Dendritic cell treated with granulocyte-macrophage colony-stimulating factor and Interleukin-4, amounts not matched to agents 40 ng/mL and 50 ng/mL, for 4 days (primary cell): ENCODE results near the gene SLC34A1.

ENCODE experiments used
- H3K27ac Mint-ChIP-seq: one replicate; pipeline ENCODE4 v1.8.0; 2022; ENCODE audit warnings: mild to moderate bottlenecking, mixed read lengths
- H3K27me3 Mint-ChIP-seq: one replicate; pipeline ENCODE4 v1.8.0; 2022; ENCODE audit warnings: mild to moderate bottlenecking, mixed read lengths
- H3K36me3 Mint-ChIP-seq: one replicate; pipeline ENCODE4 v1.8.0; 2022; ENCODE audit warnings: low read depth, mixed read lengths
- H3K4me1 Mint-ChIP-seq: one replicate; pipeline ENCODE4 v1.8.0; 2022; ENCODE audit warnings: low read depth, mixed read lengths
- H3K4me3 Mint-ChIP-seq: one replicate; pipeline ENCODE4 v1.8.0; 2022; ENCODE audit warnings: mild to moderate bottlenecking, moderate library complexity, mixed read lengths
- H3K9me3 Mint-ChIP-seq: one replicate; pipeline ENCODE4 v1.8.0; 2022; ENCODE audit warnings: mixed read lengths
- intact Hi-C: fragments of 100-400 bp; cut with micrococcal nuclease; formaldehyde crosslinking; loops from one replicate; pipeline ENCODE4 v1.15.0; 2022

Gene SLC34A1

DNA sequence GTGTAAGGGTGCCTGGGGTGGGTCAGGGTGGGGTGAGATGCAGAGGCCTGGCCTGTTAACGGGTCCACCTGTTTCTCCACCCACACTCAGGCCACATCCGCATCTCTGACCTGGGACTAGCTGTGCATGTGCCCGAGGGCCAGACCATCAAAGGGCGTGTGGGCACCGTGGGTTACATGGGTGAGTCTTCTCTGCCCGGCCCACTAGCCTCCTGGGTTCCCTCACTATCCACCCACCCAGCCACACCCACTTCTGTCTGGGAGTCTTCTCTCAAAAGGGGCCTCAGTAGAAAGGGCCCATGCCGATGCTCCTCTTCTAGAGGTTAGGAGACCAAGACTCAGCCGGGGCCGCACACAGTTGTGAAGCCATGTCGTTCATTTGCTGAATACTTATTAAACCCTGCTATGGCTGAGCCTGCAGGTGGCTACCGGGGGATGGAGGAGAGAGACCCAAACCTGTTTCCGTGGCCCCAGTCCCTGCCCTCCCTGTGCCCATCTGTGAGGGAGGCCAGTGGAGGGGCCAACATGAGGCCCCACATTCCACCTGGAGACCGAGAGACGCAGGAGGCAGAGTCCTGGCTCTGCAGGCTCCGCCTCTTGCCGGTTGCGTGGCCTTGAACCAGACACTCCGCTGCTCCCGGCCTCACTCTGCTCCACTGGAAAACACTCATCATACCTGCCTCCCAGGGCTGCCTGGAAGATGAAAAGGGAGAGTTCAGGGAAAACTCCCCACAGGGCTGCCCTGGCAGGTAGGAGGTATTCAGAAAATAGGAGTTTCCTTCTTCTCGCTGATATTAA, 50.9 kb downstream of the SLC34A1 start:
- peaks cover 54% of the 10 kb centered on the region for H3K4me1 Mint-ChIP-seq
- intact Hi-C loops, result no loop called here
- no peaks in the 10 kb centered on the region for H3K9me3 Mint-ChIP-seq
- peaks cover 100% of the 10 kb centered on the region for H3K36me3 Mint-ChIP-seq
- no peak overlapping the region for H3K27ac Mint-ChIP-seq
- H3K4me3 Mint-ChIP-seq, result no peak overlapping the region
- H3K27me3 Mint-ChIP-seq, result no peaks in the 10 kb centered on the region

DNA sequence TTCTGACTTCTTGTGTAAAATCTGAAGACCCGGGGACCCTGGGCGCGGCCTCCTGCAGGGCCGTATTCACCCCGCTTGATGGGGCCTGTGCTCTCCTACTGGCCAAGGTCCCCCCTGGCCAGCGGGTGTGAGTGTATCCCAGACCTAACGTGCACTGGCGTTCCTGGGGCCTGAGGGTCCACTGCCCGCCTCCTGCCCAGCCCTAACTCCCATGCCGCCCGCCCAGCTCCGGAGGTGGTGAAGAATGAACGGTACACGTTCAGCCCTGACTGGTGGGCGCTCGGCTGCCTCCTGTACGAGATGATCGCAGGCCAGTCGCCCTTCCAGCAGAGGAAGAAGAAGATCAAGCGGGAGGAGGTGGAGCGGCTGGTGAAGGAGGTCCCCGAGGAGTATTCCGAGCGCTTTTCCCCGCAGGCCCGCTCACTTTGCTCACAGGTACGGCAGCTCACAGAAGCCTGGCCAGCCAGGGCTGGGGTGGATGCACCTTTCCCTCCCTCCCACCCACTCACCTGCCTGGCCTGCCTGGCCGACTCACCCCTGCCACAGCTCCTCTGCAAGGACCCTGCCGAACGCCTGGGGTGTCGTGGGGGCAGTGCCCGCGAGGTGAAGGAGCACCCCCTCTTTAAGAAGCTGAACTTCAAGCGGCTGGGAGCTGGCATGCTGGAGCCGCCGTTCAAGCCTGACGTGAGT, 51.8 kb downstream of the SLC34A1 start:
- Mint-ChIP-seq H3K9me3 (no peaks in the 10 kb centered on the region), H3K27me3 (no peaks in the 10 kb centered on the region), H3K4me3 (no peak overlapping the region), H3K36me3 (peaks cover 100% of the 10 kb centered on the region), H3K27ac (no peak overlapping the region), H3K4me1 (peaks cover 45% of the 10 kb centered on the region)
- intact Hi-C loops, result no loop called here

DNA sequence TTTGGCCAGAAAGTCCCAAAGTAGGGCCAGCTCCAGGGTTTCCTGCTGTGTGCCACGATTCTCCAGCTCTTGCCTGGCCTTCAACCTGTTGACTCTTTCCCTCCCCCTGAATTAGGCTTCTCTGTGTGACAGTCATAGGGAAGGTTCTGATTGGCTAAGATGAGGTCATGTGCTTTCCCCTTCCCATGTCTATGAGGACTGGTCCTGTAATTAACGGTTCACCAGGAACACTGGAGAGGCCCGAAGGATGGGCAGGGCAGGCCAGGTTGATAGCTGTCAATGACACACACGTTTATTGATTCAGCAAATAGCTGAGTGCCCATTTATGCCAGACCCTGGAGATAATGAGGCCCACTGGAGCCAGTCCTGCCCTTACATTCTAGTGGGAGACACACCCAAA, 53.4 kb downstream of the SLC34A1 start:
- peaks cover 38% of the 10 kb centered on the region for H3K4me1 Mint-ChIP-seq
- H3K27ac Mint-ChIP-seq, result no peak overlapping the region
- no peaks in the 10 kb centered on the region for H3K9me3 Mint-ChIP-seq
- H3K27me3 Mint-ChIP-seq, result no peaks in the 10 kb centered on the region
- H3K4me3 Mint-ChIP-seq, result no peak overlapping the region
- intact Hi-C loops, result no loop called here
- H3K36me3 Mint-ChIP-seq, result peaks cover 100% of the 10 kb centered on the region

DNA sequence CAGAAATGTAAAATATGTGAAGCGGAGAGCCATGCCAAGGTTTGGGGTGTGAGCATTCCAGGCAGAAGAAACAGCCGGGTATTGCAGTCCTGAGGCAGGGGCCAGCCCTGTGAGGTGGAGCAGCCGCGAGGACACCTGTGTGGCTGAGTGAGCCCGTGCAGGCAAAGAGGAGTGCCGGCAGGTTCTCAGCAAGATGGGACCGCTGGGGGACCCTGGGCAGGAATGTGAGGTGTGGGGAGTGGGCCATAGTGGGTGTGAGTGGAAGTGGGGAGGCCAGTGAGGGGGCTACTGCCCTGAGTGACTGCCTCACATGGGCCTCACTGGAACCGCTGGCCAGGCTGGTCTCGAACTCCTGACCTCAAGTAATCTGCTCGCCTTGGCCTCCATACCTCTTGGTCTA, 54.2 kb downstream of the SLC34A1 start:
- Mint-ChIP-seq H3K4me3 (no peak overlapping the region), H3K27ac (no peak overlapping the region), H3K9me3 (no peaks in the 10 kb centered on the region), H3K4me1 (peaks cover 39% of the 10 kb centered on the region), H3K27me3 (no peaks in the 10 kb centered on the region), H3K36me3 (peaks cover 100% of the 10 kb centered on the region)
- intact Hi-C loops, result no loop called here

DNA sequence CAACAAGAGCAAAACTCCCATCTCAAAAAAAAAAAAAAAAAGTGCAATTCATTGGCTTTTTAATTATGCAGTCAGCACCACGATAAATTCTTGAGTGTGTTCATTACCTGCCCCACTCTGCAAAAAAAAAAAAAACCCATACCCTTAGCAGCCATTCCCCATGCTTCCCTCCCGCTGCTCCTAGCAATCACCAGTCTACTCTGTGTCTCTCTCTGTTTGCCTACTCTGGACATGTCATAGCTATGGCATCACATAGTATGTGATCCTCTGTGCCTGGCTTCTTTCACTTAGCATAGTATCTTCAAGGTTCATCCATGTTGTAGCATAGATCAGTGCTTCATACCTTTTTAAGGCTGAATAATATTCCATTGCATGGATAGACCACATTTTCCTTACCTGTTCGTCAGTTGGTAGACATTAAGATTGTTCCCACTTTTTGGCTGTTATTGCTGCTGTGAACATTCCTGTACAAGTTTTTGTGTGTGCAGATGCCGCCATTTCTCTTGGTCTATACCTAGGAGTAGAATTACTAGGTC, 55.4 kb downstream of the SLC34A1 start:
- intact Hi-C loops, result no loop called here
- H3K36me3 Mint-ChIP-seq, result peaks cover 95% of the 10 kb centered on the region

DNA sequence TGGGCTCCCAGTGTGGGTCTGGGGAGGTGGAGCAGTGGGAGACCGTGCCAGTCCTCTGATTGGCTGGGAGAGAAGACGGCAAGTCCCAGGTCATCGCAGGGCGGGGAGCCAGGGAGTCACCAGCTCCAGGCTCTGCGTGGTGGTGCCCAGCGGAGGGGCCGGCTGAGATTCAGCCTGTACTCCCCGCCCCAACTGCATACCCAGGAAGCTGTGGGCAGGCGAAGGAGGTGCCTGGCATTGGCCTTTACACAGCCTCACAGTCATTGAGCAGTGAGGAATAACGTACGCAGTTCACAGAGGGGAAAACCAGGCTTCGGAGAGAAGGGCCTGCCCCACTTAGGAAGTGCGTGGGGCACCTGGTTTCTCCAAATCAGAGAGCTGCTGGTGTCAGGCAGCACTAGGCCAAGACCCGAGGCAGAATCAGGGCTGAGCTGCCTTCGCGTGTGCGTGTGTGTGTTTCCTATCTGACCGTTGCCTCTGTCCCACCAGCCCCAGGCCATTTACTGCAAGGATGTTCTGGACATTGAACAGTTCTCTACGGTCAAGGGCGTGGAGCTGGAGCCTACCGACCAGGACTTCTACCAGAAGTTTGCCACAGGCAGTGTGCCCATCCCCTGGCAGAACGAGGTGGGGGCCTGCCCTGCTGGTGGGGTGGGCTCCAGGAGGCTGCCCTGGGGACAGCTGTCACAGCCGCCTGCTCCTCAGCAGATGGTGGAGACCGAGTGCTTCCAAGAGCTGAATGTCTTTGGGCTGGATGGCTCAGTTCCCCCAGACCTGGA, 56.2 kb downstream of the SLC34A1 start:
- Mint-ChIP-seq H3K4me1 (peaks cover 51% of the 10 kb centered on the region), H3K27ac (no peak overlapping the region), H3K9me3 (no peaks in the 10 kb centered on the region), H3K36me3 (peaks cover 86% of the 10 kb centered on the region), H3K4me3 (no peak overlapping the region), H3K27me3 (peaks cover 3% of the 10 kb centered on the region)
- intact Hi-C loops, result no loop called here

More for the DNA sequence above, 55.4 kb downstream of the SLC34A1 start:
- H3K4me1 Mint-ChIP-seq, result peaks cover 42% of the 10 kb centered on the region
- no peaks in the 10 kb centered on the region for H3K27me3 Mint-ChIP-seq
- no peak overlapping the region for H3K27ac Mint-ChIP-seq
- H3K9me3 Mint-ChIP-seq, result no peaks in the 10 kb centered on the region
- no peak overlapping the region for H3K4me3 Mint-ChIP-seq

DNA sequence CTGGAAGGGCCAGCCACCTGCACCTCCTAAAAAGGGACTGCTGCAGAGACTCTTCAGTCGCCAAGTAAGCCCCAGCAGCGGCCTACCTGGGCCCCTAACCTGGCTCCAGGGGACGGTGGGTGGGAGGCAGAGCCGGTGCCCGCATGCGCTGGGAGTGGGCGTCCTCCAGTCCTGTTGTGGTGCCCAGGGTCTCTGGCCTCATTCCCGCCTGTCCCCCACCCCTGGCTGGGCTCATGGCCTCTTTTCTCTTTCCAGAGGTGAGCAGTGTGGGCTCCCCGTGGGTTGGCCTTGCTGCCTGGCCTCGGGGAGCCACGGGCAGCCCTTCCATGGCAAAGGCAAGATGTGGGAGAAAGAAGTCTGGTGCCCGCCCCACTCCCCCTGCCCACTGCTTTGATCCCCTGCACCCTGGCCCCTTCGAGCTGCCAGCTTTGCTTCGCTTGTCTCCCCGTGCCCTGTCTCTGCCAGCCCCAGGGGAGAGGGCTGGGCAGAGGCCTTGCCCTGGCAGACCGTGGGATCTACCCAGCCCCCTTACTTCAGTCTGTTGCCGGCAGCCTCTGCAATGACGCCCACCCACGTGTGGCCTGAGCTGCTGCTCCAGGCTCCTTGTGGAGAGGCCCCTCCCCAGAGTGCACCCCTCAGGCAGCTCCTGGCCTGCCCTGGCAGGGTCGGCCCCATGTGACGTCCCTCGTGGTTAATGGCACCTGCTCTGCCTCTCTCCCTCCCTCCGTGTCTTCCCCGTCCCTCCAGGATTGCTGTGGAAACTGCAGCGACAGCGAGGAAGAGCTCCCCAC, 57.0 kb downstream of the SLC34A1 start:
- Mint-ChIP-seq H3K4me1 (peaks cover 58% of the 10 kb centered on the region), H3K4me3 (no peak overlapping the region), H3K36me3 (peaks cover 79% of the 10 kb centered on the region), H3K27ac (no peak overlapping the region), H3K27me3 (peaks cover 10% of the 10 kb centered on the region), H3K9me3 (no peaks in the 10 kb centered on the region)
- intact Hi-C loops, result no loop called here

DNA sequence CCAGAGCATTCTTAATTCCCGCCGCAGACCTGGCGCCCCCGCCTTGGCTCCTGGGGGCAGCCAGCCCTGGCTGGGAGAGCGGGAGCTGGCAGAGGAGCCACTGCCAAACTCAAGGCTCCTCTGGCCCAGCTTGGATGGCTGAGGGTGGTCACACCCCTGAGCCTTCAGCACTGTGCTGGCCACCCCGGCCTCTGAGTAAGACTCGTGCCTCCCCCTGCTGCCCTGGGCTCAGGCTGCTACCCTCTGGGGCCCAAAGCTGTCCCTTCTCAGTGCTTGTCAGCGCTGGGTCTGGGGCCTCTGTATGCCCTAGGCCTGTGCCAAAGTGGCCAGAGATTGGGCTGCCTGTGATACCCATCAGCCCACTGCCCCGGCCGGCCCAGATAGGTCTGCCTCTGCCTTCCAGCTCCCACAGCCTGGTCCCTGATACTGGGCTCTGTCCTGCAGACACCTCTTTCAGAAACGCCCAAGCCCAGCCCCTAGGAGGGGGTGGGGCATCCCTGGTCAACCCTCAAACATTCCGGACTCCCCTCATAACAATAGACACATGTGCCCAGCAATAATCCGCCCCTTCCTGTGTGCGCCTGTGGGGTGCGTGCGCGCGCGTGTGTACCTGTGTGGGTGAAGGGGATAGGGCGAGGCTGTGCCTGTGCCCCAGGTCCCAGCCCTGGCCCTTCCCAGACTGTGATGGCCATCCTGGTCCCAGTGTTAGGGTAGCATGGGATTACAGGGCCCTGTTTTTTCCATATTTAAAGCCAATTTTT, 58.0 kb downstream of the SLC34A1 start:
- H3K4me1 Mint-ChIP-seq, result peaks cover 53% of the 10 kb centered on the region
- H3K4me3 Mint-ChIP-seq, result no peak overlapping the region

DNA sequence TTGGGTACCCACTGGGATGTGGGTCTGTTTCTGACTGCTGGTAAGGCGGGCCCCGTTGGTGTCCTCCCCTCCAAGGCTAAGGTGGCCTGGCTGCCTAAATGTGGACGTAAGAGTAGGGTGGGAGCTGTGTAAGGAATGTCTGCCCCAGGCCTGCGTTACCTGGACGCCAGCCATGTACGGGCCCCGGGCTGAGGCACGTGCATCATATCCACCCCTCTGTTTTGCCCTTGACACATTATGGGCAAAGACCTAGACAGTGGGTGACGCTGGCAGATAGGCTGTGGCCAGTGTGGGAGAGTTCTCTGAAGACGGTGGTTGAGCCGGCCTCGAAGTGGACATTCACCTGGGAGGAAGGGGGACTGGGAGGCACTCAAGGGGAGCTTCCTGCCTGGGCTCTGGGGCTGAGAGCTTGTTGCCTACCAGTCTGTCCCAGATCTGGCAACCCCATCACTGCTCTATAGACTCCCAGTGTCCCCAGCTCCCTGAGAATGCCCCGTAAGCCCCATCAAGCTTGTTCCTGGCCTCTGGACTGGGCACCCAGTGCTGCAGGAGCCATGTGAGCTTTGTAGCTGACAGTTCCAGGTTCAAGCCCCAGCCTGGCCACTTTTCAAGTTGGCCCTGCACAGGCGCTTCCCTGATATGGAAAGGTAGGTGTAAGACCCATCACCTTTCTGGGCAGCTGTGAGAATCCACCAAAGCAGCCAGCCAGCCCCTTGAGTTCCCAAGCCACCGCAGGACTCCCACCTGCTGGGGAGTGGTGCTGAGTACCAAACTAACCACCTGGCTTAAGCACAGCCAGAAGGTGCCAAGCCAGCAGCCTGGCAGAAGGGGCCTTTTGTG, 59.1 kb downstream of the SLC34A1 start:
- intact Hi-C loops, result no loop called here
- Mint-ChIP-seq H3K36me3 (peaks cover 57% of the 10 kb centered on the region), H3K27me3 (peaks cover 21% of the 10 kb centered on the region), H3K27ac (no peak overlapping the region), H3K9me3 (no peaks in the 10 kb centered on the region), H3K4me1 (peaks cover 60% of the 10 kb centered on the region), H3K4me3 (no peak overlapping the region)

More for the DNA sequence above, 58.0 kb downstream of the SLC34A1 start:
- Mint-ChIP-seq H3K36me3 (peaks cover 68% of the 10 kb centered on the region), H3K9me3 (no peaks in the 10 kb centered on the region), H3K27me3 (peaks cover 12% of the 10 kb centered on the region), H3K27ac (no peak overlapping the region)
- intact Hi-C loops, result no loop called here

DNA sequence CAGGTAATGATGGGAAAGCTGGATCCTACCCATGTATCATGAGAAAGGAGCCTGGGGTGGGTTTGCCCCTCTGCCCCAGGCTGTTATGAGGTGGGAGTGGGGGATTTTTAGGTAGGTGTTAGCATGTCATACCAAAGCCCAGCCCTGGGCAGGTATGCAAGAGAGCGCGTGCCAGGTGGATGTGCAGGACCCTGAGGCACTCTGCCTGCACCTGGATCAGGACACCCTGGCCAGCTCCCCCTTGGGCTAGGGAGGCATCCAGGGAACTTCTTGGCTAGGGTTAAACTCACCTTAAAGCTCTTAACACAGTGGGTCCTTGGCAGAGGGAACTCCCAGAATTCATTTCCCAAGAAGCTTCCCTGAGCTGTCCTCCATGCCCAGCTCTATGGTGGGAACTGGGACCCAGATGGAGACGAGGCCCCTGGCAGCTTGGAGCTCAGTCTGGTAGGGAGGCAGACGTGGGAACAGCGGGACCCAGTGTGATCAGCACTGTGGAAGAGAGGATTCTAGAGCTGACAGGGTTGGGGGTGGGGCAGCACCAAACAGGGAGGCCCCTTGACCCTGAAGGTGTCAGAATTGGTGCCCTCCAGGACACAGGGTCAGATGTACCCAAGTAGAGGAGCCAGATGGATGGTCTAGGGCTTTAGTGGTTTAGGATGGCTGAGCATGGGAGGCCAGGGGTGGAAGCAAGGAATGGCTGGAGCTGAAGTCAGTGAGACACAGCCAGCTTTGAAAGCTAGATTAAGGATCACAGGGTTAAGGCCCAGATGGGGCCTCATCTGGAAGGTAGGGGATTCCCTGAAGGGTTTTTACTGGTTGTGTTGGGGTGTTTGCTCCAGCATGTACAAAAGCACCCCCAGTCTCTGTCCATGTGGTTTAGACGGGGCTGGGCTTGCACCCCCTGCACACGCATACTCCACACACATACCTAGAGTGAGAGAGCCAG, 60.1 kb downstream of the SLC34A1 start:
- intact Hi-C loops, result no loop called here
- Mint-ChIP-seq H3K4me1 (peaks cover 61% of the 10 kb centered on the region), H3K27me3 (peaks cover 30% of the 10 kb centered on the region)

DNA sequence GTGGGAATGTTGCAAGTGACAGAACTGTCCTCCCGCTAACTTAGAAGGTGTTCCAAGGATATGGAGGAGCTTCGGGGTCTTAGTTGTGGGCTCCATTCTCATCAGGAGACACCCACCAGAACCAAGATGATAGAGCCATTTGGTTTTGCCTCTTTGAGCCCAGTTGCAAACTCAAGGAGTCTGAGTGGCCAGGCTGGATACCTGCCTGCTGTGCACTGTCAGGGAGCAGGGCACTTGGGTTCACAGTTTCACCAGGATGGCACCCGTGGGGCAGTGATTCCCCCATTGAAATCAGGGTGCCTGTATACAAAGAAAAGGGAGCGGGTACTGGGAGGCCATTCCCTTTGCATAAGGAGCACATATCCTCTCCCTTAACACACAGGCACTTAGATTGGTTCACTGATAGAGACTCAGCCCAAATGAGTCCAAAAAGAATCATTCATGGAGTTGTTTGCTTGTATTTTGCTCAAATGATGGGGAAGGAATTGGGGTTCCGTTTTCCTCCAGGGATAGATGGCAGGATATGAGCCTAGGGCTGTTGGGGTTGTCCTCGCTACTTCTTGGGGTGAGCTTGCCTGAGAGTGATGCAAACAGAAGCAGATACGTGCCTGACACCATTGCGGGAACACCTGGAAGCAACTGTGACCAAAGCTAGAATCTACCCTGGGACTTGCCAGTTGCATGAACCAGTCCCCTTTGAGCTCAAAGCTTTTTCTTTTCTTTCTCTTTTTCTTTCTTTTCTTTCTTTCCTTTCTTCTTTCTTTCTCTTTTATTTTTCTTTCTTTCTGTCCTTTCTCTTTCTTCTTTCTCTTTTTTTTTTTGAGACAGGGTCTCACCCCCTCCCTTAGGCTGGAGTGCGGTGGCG, 61.0 kb downstream of the SLC34A1 start:
- Mint-ChIP-seq H3K4me1 (peaks cover 56% of the 10 kb centered on the region), H3K27ac (no peak overlapping the region), H3K36me3 (peaks cover 38% of the 10 kb centered on the region), H3K27me3 (peaks cover 39% of the 10 kb centered on the region), H3K9me3 (no peaks in the 10 kb centered on the region), H3K4me3 (no peak overlapping the region)
- intact Hi-C loops, result no loop called here

More for the DNA sequence above, 60.1 kb downstream of the SLC34A1 start:
- Mint-ChIP-seq H3K9me3 (no peaks in the 10 kb centered on the region), H3K27ac (no peak overlapping the region), H3K4me3 (no peak overlapping the region), H3K36me3 (peaks cover 47% of the 10 kb centered on the region)
